ENCODE measurements around the gene FAF1. TPM values are rescaled to one million over a fixed set of nuclear protein-coding genes. Genes with fewer than 3 reads are reported as not detected.

The FAF1 gene
- total and polyA plus RNA-seq, 9 of the 15 experiments (the other 6 are each of a cell fraction or from before 2014, with no cell fraction given): 48.7 to 225 (median 118) TPM

GRCh38 chr1:50820545-50820944 is 139.5 kb downstream of the FAF1 start (continued):
- no peak for TF ChIP-seq TOE1 (IDR thresholded peaks at IDR 0.05; ENCODE audit: borderline replicate concordance)
- TF ChIP-seq TOE1 (CRISPR knock-in tag; IDR thresholded peaks at IDR 0.05; ENCODE audit: borderline replicate concordance, low read depth): no peak
- no peak for TF ChIP-seq PHF21A (IDR thresholded peaks at IDR 0.05; ENCODE audit: borderline replicate concordance, low read depth)
- TF ChIP-seq SLC30A9 (CRISPR knock-in tag; IDR thresholded peaks at IDR 0.05): no peak

GRCh38 chr1:50812346-50812745 is 147.7 kb downstream of the FAF1 start:
- no peak overlapping the region for H3K4me3 ChIP-seq
- H2AFZ ChIP-seq (ENCODE audit: low read depth, low read length): no peak overlapping the region
- H3K4me2 ChIP-seq (ENCODE audit: insufficient read depth, low read length): no peak overlapping the region
- H3K9me3 ChIP-seq (replicated peaks; ENCODE audit: control insufficient read depth, insufficient read depth, low read depth, low read length): no peaks in the 10 kb centered on the region
- POLR2A ChIA-PET: interaction anchor here (0.6 to 1.5 kb wide), 2 partner anchors 10 to 20 kb away, joined by 3 to 4 read pairs; no protein-coding TSS in a partner anchor
- no peak overlapping the region for H3K27ac ChIP-seq (ENCODE audit: extremely low read depth, low read depth, low read length)
- H3K9me1 ChIP-seq (ENCODE audit: control insufficient read depth, insufficient read depth, low read length): no peaks in the 10 kb centered on the region
- ATAC-seq (no peak), FAIRE-seq (no peak), DNase-seq (ENCODE audit: extremely low read depth in 1 of 4, low spot score in 3 of 4) (no peak)
- 0 out of 2 replicates have a peak, but pooled peaks cover 2% of the 10 kb centered on the region for H4K20me1 ChIP-seq (replicated peaks; ENCODE audit: control insufficient read depth, insufficient read depth, low read length)
- H3K36me3 ChIP-seq (ENCODE audit: control insufficient read depth, insufficient read depth, low read length): 0 out of 3 replicates have a peak, but pooled peaks cover 6% of the 10 kb centered on the region
- no peaks in the 10 kb centered on the region for H3K4me1 ChIP-seq (replicated peaks in 1 of 2; ENCODE audit: control insufficient read depth in 2 of 2, insufficient read depth in 2 of 2, low read length in 2 of 2)
- BruUV-seq (replicated peaks): no TSS peak
- peaks cover 87% of the 10 kb centered on the region for H3K79me2 ChIP-seq (ENCODE audit: control insufficient read depth, insufficient read depth, low read length)
- CTCF ChIA-PET (ENCODE audit: low intra/inter-chr PET ratio): no interaction called here
- no peaks in the 10 kb centered on the region for H3K27me3 ChIP-seq (ENCODE audit: control insufficient read depth in 2 of 2, insufficient read depth in 2 of 2, low read length in 2 of 2)
- whole genome bisulfite sequencing (ENCODE audit: insufficient coverage, low coverage, missing lambda C conversion rate): 83% methylated on average over 4 of the region's 4 CpGs
- no peak overlapping the region for H3K9ac ChIP-seq (ENCODE audit: insufficient read depth in 1 of 2, low read depth in 2 of 2, low read length in 2 of 2)
- intact Hi-C loops (cut with micrococcal nuclease) (no loop called here), in situ Hi-C loops (cut with MboI) (no loop called here)
- no peak for TF ChIP-seq HOXB6 (CRISPR knock-in tag; IDR thresholded peaks at IDR 0.05; ENCODE audit: borderline replicate concordance)
- TF ChIP-seq TSC22D4 (tag; IDR thresholded peaks at IDR 0.05): no peak
- no peak for TF ChIP-seq ZNF592 (IDR thresholded peaks at IDR 0.05)
- TF ChIP-seq NRF1 (conservative IDR thresholded peaks at IDR 0.05 in 1 of 2, IDR thresholded peaks at IDR 0.05 in 1 of 2): no peak
- TF ChIP-seq MAZ (CRISPR knock-in tag; conservative IDR thresholded peaks at IDR 0.05 in 1 of 2, IDR thresholded peaks at IDR 0.05 in 1 of 2): no peak
- TF ChIP-seq GABPB1 (CRISPR knock-in tag; IDR thresholded peaks at IDR 0.05): no peak
- no peak for TF ChIP-seq ZNF655 (CRISPR knock-in tag; IDR thresholded peaks at IDR 0.05)
- TF ChIP-seq DACH1 (IDR thresholded peaks at IDR 0.05; ENCODE audit: partially characterized antibody): no peak
- no peak for TF ChIP-seq SIRT6 (IDR thresholded peaks at IDR 0.05; ENCODE audit: low read depth, low read length)

Data from K562 (cell line).